SH-SY5Y (cell line): ENCODE data around the gene TMCC3.

Source experiments
- GATA2 ChIP-seq: IDR thresholded peaks from 2 replicates; pipeline ENCODE4 v1.6.1; 2011; ENCODE audit warnings: mild to moderate bottlenecking, low read depth, low read length
- GATA3 ChIP-seq: IDR thresholded peaks from 2 replicates; pipeline ENCODE4 v1.6.1; 2011; ENCODE audit warnings: low read depth, mild to moderate bottlenecking, low read length, moderate library complexity

DNA sequence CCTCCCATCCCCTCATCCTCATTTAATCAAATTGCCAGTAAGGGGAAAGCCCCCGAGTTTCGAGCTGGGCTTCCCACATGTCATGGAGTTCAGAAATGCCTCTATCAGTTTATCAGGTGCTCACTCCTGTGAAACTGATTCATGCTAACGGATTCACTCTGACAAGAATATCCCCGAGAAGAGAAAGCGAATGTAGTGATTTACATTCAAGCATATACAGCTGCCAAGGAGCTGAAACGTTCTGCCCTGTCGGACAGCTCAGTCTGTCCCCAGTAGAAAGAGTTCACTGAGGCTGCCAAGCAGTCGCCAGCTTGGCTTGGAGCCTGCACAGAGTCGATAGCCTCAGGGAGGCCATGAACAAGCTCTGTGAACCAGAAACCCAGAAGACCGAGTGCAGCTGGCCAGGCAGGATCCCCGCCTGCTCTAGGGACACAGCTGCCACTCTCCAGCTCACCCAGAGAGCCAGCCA, 88.4 kb downstream of the TMCC3 start:
- TF ChIP-seq GATA3 (no peak), GATA2 (no peak)
